Measurements from ENCODE around the gene ZNF684.
A peak's percentile ranks its signal among the peaks of the same experiment; 100 is the strongest.
"Not testable (repeated sequence)": the region's sequence is repeated elsewhere in the genome, so short reads cannot be mapped to it uniquely, and the experiment has no call there.

ZNF684 gene

DNA sequence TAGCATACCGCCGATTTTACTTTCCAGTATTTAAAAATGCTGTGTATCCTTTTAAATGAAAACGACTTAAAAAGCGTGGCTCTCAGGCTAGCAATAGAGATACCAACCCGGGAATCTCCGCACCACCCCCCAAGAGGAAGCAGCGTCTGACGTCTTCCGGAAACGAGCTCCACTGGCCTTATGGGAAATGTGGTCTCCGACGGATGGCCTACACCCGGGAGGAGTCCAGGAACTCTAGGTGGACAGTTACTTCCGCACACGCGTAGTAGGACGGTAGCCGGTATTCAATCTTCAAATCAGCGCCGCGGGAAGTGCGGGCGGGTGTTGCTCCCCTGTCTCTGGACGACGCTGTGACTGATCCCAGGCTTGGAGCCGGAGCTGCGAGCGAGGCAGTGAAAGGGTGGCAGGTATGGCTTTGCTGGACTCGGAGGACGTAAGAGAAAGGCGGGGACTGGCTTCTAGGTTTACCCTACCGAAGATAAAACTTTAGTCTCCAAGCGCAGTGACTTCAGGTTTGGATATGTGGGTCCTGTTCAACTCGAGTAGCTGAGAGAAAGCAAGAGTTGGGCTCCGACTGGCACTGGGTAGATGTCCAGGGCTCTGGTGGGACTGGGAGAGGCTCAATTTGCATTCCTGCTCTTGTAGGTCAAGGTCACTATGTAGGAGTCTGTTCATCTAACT lies at the start of gene ZNF684:
Gene ZNF684 (plus strand): TSS at position 257 of the 681 bp plus-strand sequence. CDS start 1,530 bp downstream, outside the sequence.
- peak; percentile 65 for DNase-seq (ENCODE audit: low read depth)

- DNase-seq (ENCODE audit: low read depth) = no peak
Observed at GRCh38 chr1:40495315-40495903, 36.0 kb upstream of the ZNF684 start.

DNA sequence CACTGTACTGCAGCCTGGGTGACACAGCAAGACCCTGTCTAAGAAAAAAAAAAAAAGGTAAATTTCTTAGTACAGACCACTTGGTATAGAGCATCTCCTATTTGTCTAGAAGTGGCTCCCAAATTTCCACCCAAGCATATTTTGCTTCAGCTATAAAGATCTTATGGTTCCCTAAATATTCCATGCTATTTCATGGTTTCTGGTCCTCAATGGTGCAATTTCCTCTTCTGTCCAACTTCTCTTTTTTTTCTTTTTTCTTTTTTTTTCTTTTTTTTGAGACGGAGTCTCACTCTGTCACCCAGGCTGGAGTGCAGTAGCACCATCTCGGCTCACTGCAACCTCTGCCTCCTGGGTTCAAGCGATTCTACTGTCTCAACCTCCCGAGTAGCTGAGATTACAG lies 28.8 kb upstream of the ZNF684 start:
- not testable (repeated sequence) for DNase-seq (ENCODE audit: low read depth)

GRCh38 chr1:40507973-40508372 lies 23.5 kb upstream of the ZNF684 start:
- DNase-seq (ENCODE audit: low read depth) = no peak

DNA sequence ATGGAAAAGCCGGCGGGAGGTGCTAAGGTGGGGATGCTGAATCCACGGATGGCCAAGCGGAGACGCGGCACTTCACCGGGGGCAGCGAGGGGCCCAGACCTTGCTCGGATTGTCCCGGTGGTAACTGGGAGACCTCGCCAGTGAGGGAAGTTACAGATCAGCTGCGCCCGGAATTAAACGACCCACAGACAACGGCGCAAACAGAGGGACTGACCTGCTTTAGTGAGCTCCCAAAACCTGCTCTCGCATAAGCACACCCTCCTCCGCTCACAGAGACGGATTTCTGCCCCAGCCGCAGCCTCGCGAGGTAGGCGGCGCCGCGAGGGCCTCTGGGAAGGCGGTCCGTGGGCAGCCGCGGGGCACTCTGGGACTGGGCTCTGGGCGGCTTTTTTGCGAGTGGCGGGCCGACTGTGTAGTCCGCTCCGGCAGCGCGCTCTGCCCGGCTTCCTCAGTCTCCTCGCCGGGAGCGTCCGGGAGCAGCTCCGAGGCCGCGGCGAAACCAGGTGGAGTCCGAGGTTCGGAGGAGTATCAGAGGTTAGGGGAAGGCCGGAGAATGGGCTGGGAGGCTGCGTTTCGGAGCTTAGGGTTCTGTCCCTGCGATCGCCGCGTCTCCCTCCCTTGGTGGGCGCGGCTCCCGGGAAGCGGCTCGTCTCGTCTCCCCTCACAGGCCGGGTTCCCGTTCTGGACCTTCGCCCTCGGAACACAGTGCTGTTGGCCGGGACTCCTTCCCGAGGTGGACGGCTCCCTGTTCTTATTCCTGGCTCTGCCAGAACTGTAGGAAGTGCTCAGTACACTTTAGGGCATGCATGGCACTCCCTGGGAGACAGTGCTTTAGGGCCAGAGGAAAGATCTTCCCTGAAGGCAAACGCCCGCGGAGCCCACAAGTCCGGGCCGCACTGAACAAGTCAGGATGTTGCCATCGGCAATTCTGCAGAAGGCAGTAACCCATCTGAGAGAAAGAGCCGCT lies 22.8 kb upstream of the ZNF684 start, which contains the start of gene EXO5:
Gene EXO5 (plus strand): TSS at position 393 of the 967 bp plus-strand sequence. CDS start 5,778 bp downstream, outside the sequence.
- peak; percentile 72 for DNase-seq (ENCODE audit: low read depth)

DNA sequence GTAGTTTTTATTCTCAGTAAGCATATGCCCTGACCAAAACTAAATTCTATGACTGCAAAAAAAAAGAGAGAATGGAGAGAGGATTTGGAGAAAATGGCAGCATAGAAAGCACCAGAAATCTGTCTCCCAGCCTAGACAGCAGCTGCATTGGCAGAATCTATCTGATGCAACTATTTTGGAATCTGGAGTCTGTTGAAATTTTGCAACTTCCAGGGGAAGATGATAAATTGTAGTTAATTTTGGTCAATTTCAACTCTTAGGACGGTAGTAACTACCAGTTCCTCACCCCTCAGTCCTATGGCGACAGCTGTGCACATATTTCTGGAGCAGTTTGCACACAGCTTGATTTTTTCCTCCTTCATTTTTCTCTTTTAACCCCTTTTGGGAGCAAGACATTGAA lies 11.9 kb upstream of the ZNF684 start:
- DNase-seq (ENCODE audit: low read depth) = no peak

DNA sequence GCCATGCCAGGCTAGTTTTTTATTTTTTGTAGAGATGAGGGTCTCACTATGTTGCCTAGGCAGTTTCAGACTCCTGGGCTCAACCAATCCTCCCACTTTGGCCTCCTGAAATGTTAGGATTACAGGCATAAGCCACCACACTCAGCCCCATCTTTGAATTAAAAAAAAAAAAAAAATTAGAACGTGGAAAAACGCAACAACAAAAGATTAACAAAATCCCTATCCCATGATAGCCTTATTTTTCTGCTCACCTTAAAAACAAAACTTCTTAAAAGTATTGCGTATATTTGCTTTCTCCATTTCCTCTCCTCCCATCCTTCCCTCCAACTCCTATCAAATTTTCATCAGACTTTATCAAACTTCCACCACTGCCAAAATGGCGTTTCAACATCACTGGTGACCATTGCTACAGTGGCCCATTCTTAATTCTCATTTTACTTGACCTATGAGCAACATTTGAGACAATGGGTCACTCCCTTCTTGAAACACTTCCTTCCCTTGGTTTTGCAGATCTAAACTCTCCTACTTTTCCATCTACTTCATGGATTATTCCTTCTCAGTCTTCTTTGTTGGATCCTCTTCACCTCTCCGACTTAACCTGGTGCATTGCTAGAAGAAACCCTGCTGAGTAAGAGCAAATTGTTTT lies 579 bp upstream of the ZNF684 start:
- DNase-seq (ENCODE audit: low read depth) = no peak

GRCh38 chr1:40532062-40532389 lies 589 bp downstream of the ZNF684 start:
- no peak for DNase-seq (ENCODE audit: low read depth)

DNA sequence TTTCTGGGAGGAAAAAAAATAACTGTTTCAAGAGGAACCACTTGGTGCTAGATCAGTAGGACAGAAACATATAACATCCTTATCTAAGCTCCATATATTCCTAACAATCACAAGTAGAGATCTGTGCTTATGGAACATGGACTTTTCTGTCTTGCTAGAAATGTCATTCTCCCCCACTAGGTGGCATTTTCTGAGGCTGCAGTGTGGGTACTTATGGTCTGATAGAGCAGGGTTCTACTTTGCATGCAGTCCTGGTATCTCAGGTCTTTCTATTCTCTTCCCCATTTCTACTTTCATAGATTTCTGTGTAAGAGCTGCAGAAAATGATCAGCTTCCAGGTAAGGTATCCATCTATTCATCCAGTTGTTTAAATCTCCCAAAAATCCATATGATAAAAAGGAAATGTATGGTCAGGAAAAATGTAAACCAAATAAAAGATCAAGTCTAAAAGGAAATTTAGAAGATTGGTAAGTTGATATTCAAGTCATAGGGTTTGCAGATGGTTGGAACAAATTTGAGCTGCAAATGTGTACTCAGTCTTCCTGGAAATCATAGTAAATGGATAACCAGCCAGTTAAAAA lies 1.5 kb downstream of the ZNF684 start:
- no peak for DNase-seq (ENCODE audit: low read depth)

DNA sequence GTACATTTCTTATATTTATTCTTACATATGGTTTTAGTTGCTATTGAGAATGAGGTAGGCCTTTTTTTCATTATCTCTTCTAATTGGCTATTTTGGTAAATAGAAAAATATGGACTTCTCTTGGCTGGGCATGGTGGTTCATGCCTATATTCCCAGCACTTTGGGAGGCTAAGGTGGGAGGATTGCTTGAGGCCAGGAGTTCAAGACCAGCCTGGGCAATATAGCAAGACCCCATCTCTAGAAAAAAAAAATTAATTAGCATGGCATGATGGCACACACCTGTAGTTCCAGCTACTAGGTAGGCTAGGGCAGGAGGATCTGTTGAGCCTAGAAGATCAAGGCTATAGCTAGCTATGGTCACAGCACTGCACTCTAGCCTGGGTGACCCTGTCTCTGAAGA lies 3.2 kb downstream of the ZNF684 start:
- no peak for DNase-seq (ENCODE audit: low read depth)

- no peak for DNase-seq (ENCODE audit: low read depth)
Observed at GRCh38 chr1:40535732-40536131, 4.3 kb downstream of the ZNF684 start.

- DNase-seq (ENCODE audit: low read depth) = no peak
Observed at GRCh38 chr1:40539338-40539737, 7.9 kb downstream of the ZNF684 start.

GRCh38 chr1:40546957-40547356 lies 15.5 kb downstream of the ZNF684 start:
- no peak for DNase-seq (ENCODE audit: low read depth)

DNA sequence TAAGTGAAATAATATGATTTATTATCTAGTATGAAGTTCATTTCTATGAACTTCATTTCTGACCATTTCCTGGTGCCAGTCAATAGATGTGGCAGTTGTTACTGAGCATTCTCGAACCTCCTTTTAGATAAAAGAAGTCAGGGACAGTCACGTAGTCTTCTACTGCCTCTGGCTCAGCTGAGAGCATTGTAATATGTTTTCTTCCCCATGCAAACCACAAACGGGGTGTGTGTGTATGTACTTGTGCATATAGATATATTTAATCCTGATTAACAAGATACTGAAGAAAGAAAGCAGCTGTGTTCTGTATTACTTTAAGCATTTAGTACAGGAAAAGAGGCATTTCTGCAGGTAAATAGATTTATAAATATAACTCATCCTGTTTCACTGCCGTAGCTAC lies 21.6 kb downstream of the ZNF684 start:
- no peak for DNase-seq (ENCODE audit: low read depth)

- DNase-seq (ENCODE audit: low read depth) = not testable (repeated sequence)
Observed at GRCh38 chr1:40554807-40555206, 23.4 kb downstream of the ZNF684 start.

- DNase-seq (ENCODE audit: low read depth) = no peak
Observed at GRCh38 chr1:40556121-40556520, 24.7 kb downstream of the ZNF684 start.

DNA sequence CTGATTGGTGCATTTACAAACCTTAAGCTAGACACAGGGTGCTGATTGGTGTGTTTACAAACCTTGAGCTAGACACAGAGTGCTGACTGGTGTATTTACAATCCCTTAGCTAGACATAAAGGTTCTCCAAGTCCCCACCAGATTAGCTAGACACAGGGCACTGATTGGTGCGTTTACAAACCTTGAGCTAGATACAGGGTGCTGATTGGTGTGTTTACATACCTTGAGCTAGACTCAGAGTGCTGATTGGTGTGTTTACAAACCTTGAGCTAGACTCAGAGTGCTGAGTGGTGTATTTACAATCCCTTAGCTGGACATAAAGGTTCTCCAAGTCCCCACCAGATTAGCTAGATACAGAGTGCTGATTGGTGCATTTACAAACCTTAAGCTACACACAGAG lies 26.8 kb downstream of the ZNF684 start:
- not testable (repeated sequence) for DNase-seq (ENCODE audit: low read depth)

DNA sequence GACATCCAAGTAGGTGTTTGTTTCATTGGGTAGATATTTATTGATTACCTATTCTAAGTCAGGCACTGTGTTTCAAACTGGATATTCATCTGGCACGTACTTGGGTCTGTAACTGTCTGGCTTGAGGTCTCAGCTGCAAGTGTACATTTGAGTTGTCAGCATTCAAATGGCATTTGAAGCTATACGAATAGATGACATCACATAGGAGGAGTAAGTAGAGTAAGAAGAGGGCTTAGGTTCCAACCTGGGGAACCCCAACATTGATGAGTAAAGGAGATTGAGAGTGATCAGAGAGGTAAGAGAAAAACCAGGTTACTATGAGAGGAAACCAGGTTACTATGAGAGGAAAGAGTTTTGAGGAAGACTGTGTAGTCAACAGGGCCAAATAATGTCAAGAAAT lies 30.7 kb downstream of the ZNF684 start:
- DNase-seq (ENCODE audit: low read depth) = no peak

GRCh38 chr1:40563266-40563665 lies 31.8 kb downstream of the ZNF684 start:
- no peak for DNase-seq (ENCODE audit: low read depth)

- no peak for DNase-seq (ENCODE audit: low read depth)
Observed at GRCh38 chr1:40564506-40564905, 33.1 kb downstream of the ZNF684 start.

DNA sequence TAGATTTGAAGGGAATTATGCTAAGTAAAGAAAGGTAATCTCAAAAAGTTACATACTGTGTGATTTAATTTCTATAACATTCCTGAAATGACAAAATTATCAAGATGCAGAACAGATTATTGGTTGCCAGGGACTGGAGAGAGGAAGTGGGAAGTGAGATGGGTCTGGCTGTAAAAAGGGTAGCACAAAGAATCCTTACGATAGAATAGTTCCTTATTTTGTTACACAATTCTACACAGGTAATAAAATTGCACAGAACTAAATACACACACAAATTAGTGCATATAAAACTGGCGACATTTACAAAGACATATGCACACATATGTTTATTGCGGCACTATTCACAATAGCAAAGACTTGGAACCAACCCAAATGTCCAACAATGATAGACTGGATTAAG lies 33.5 kb downstream of the ZNF684 start:
- no peak for DNase-seq (ENCODE audit: low read depth)

GRCh38 chr1:40567825-40568224 lies 36.4 kb downstream of the ZNF684 start:
- DNase-seq (ENCODE audit: low read depth) = no peak

Measured in stimulated activated CD8-positive, alpha-beta memory T cell treated with anti-CD3 and anti-CD28 coated beads, Interleukin-7, amount 100 ng/mL, for 24 hours (primary cell).